GM12801 (cell line): ENCODE measurements around the gene TMEM125.

Experiments
- CTCF ChIP-seq: IDR thresholded peaks from one replicate; pipeline ENCODE4 v1.5.1; 2011; ENCODE audit warnings: control low read depth; ENCODE audit not compliant: insufficient read length; ENCODE audit errors: extremely low read depth

The TMEM125 gene

GRCh38 chr1:43258370-43258769 is 11.4 kb upstream of the TMEM125 start:
- no peak for TF ChIP-seq CTCF

GRCh38 chr1:43265431-43265830 is 4.4 kb upstream of the TMEM125 start:
- TF ChIP-seq CTCF, result no peak

GRCh38 chr1:43266881-43267280 is 2.9 kb upstream of the TMEM125 start:
- no peak for TF ChIP-seq CTCF

- TF ChIP-seq CTCF, result no peak
These were observed 2.4 kb upstream of the TMEM125 start for GRCh38 chr1:43267291-43267805.

- TF ChIP-seq CTCF, result no peak
These were observed 1.9 kb upstream of the TMEM125 start for GRCh38 chr1:43267818-43268425.

GRCh38 chr1:43270421-43271095 is 775 bp downstream of the TMEM125 start:
- TF ChIP-seq CTCF, result no peak

GRCh38 chr1:43271186-43272118 is 1.7 kb downstream of the TMEM125 start:
- no peak for TF ChIP-seq CTCF
